B cell (primary cell): Measurements from ENCODE around the gene NELFA. TPM values are rescaled to one million over a fixed set of nuclear protein-coding genes. Genes with fewer than 3 reads are reported as not detected.

Experiments
- ATAC-seq: fragments of 200-7000 bp; cut with Tn5 transposase; one replicate; pipeline ENCODE4 v1.10.0; 2021; ENCODE audit warnings: low read depth, mild to moderate bottlenecking, moderate number of reproducible peaks, moderate library complexity
- CTCF ChIA-PET: fragments of 350-600 bp; sonication (Branson Sonifier 250); formaldehyde crosslinking; loops from one replicate; lab custom pipeline; 2021; ENCODE audit warnings: antibody characterized with exemption, inconsistent platforms; lab: Charles Lee
- POLR2A ChIA-PET: fragments of 350-600 bp; sonication (Branson Sonifier 250); formaldehyde crosslinking; loops from one replicate; lab custom pipeline; 2021; ENCODE audit warnings: antibody characterized with exemption; lab: Charles Lee
- DNase-seq: peaks from one replicate; pipeline ENCODE4 v3.0.0; 2013
- H2AFZ ChIP-seq: 2 replicates; pipeline ENCODE4 v1.6.1; 2012; ENCODE audit warnings: mild to moderate bottlenecking, low read depth, low read length; ENCODE audit not compliant: insufficient read depth, poor library complexity, severe bottlenecking
- H3K27ac ChIP-seq, 2 donors: 1 replicate in 1 of 2; 2 replicates in 1 of 2; pipeline ENCODE4 v1.5.1; 2012 to 2013; ENCODE audit warnings: low read length in 2 of 2, mild to moderate bottlenecking in 2 of 2, moderate library complexity in 1 of 2
- H3K27me3 ChIP-seq, 4 experiments: fragments of 200-600 bp in 1 of 4; sonication (generic) in 1 of 4; replicated peaks in 1 of 4; 1 replicate in 2 of 4; 2 replicates in 2 of 4; pipeline versions ENCODE4 v1.6.1 to v1.7.0; 2013 to 2016; ENCODE audit warnings: low read length in 3 of 4, mild to moderate bottlenecking in 2 of 4, mixed read lengths in 1 of 4, moderate library complexity in 1 of 4; ENCODE audit not compliant: insufficient read depth in 4 of 4, control insufficient read depth in 3 of 4; ENCODE audit errors: control extremely low read depth in 1 of 4
- H3K36me3 ChIP-seq, 2 experiments: replicated peaks in 1 of 2; 1 replicate in 1 of 2; 2 replicates in 1 of 2; pipeline versions ENCODE4 v1.6.1 to v1.7.1; 2013; ENCODE audit warnings: low read length in 1 of 2; ENCODE audit not compliant: insufficient read depth in 2 of 2, control insufficient read depth in 1 of 2; ENCODE audit errors: control extremely low read depth in 1 of 2, extremely low read depth in 1 of 2
- H3K4me1 ChIP-seq, 2 donors: fragments of 200-600 bp in 1 of 2; sonication (generic) in 1 of 2; 1 replicate in 1 of 2; 2 replicates in 1 of 2; pipeline versions ENCODE4 v1.5.1 to v1.6.1; 2013 to 2017; ENCODE audit warnings: low read length in 2 of 2; ENCODE audit not compliant: control insufficient read depth in 2 of 2, insufficient read depth in 2 of 2
- H3K4me2 ChIP-seq: replicated peaks from 2 replicates; pipeline ENCODE3; 2012; ENCODE audit warnings: mild to moderate bottlenecking, low read depth, low read length; ENCODE audit not compliant: poor library complexity, severe bottlenecking
- H3K4me3 ChIP-seq, 5 experiments: fragments of 200-600 bp in 1 of 5; sonication (generic) in 1 of 5; 1 replicate in 3 of 5; 2 replicates in 2 of 5; pipeline versions ENCODE4 v1.5.1 to v1.7.0; 2011 to 2016; ENCODE audit warnings: low read length in 4 of 5, mild to moderate bottlenecking in 4 of 5, low read depth in 2 of 5, control low read depth in 1 of 5, moderate library complexity in 1 of 5; ENCODE audit not compliant: insufficient read depth in 1 of 5; ENCODE audit errors: control extremely low read depth in 1 of 5, extremely low read depth in 1 of 5
- H3K79me2 ChIP-seq: fragments of 200-600 bp; sonication (generic); one replicate; pipeline ENCODE4 v1.6.0; 2016; ENCODE audit warnings: low read length; ENCODE audit not compliant: control insufficient read depth, insufficient read depth
- H3K9ac ChIP-seq: fragments of 200-600 bp; sonication (generic); 2 replicates; pipeline ENCODE4 v1.6.1; 2017; ENCODE audit warnings: mild to moderate bottlenecking, low read length, moderate library complexity
- H3K9me3 ChIP-seq, 3 donors: one replicate each; pipeline versions ENCODE4 v1.6.1 to v1.7.1; 2013; ENCODE audit warnings: low read length in 2 of 3; ENCODE audit not compliant: control insufficient read depth in 2 of 3, insufficient read depth in 1 of 3; ENCODE audit errors: control extremely low read depth in 1 of 3
- H4K20me1 ChIP-seq: 2 replicates; pipeline ENCODE4 v1.6.0; 2012; ENCODE audit warnings: mild to moderate bottlenecking, low read length; ENCODE audit not compliant: insufficient read depth, control insufficient read depth, poor library complexity, severe bottlenecking
- H3K27ac Mint-ChIP-seq: one replicate; pipeline ENCODE4 v1.8.0; 2021; ENCODE audit warnings: mixed read lengths
- H3K27me3 Mint-ChIP-seq: one replicate; pipeline ENCODE4 v1.8.0; 2021; ENCODE audit warnings: mixed read lengths
- H3K4me1 Mint-ChIP-seq: one replicate; pipeline ENCODE4 v1.8.0; 2021; ENCODE audit warnings: mixed read lengths
- H3K4me3 Mint-ChIP-seq: one replicate; pipeline ENCODE4 v1.8.0; 2021; ENCODE audit warnings: mixed read lengths
- H3K9me3 Mint-ChIP-seq: one replicate; pipeline ENCODE4 v1.8.0; 2022; ENCODE audit warnings: mixed read lengths; ENCODE audit not compliant: insufficient read depth
- CTCF ChIP-seq: fragments of 200-600 bp; IDR thresholded peaks from one replicate; pipeline ENCODE4 v1.8.0; 2022; ENCODE audit warnings: antibody characterized with exemption, mild to moderate bottlenecking
- EZH2 ChIP-seq: IDR thresholded peaks from 2 replicates; pipeline ENCODE4 v1.6.1; 2012; ENCODE audit warnings: borderline replicate concordance, low read depth, mild to moderate bottlenecking, moderate library complexity, low read length; ENCODE audit not compliant: insufficient read depth, poor library complexity, severe bottlenecking
- WGBS: methylation state at CpG from one replicate; pipeline ENCODE4 v1.1.5; 2013; ENCODE audit warnings: missing lambda C conversion rate; ENCODE audit not compliant: insufficient coverage; 5-methylcytosine and 5-hydroxymethylcytosine counted together
- intact Hi-C: fragments of 100-400 bp; cut with micrococcal nuclease; formaldehyde crosslinking; loops from one replicate; pipeline ENCODE4 v1.10.0; 2022
- polyA plus RNA-seq: library from polyadenylated mRNA; depleted of rRNA; stranded (reverse); fragments of >200 nt; gene quantifications from 2 replicates; pipeline ENCODE4 v1.2.3, GENCODE V29; 2012
- total RNA-seq, 2 donors: library from RNA; stranded (reverse); fragments of 120-200 nt in 1 of 2; gene quantifications; 1 replicate in 1 of 2; 2 replicates in 1 of 2; pipeline versions ENCODE4 v1.2.3 to v1.2.4, GENCODE V29; 2013 to 2022

The NELFA gene
- total and polyA plus RNA-seq, 2 donors (not counting 1 experiment from before 2014, with no cell fraction given), result 42.8 to 60.7 TPM

- DNase-seq (no peak), ATAC-seq (no peak)
- intact Hi-C loops, result no loop called here
- CTCF ChIA-PET, result no interaction called here
- no peak overlapping the region for H3K27ac Mint-ChIP-seq
- H3K4me3 Mint-ChIP-seq, result no peak overlapping the region
- no peaks in the 10 kb centered on the region for H3K9me3 Mint-ChIP-seq
- Histone ChIP-seq H3K9ac (no peak overlapping the region), H3K4me3 (no peak overlapping the region), H4K20me1 (no peaks in the 10 kb centered on the region), H2AFZ (no peak overlapping the region), H3K36me3 (no peaks in the 10 kb centered on the region), H3K9me3 (no peaks in the 10 kb centered on the region), H3K4me2 (no peak overlapping the region), H3K27me3 (peaks cover 0 to 30% (median 0%) of the 10 kb centered on the region in 4 experiments), H3K79me2 (no peaks in the 10 kb centered on the region), H3K27ac (no peak overlapping the region), H3K4me1 (no peaks in the 10 kb centered on the region)
- no peak for TF ChIP-seq CTCF
- peaks cover 38% of the 10 kb centered on the region for H3K27me3 Mint-ChIP-seq
- 89% methylated on average over 10 of the region's 10 CpGs for WGBS
- POLR2A ChIA-PET, result no interaction called here
- H3K4me1 Mint-ChIP-seq, result no peaks in the 10 kb centered on the region
Measured at GRCh38 chr4:2051086-2051485, 42.3 kb upstream of the NELFA start.

DNA sequence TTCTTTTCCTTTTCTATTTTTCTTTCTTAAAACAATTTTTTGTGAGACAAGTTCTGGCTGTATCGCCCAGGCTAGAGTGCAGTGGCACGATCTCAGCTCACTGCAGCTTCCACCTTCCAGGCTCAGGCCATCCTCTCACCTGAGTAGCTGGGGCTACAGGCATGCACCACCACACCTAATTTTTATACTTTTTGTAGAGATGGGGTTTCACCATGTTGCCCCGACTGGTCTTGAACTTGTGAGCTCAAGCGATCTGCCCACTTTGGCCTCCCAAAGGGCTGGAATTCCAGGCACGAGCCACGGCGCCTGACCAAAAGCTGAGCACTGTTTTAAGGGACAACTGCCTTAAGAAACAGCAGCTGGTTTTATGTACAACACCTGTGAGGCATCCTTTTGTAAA is 41.0 kb upstream of the NELFA start:
- H3K4me1 Mint-ChIP-seq, result no peaks in the 10 kb centered on the region
- H3K4me2 ChIP-seq, result no peak overlapping the region
- H3K27ac Mint-ChIP-seq, result no peak overlapping the region
- DNase-seq (no peak), ATAC-seq (no peak)
- no peaks in the 10 kb centered on the region for H3K9me3 Mint-ChIP-seq
- 95% methylated on average over 7 of the region's 7 CpGs for WGBS
- no peaks in the 10 kb centered on the region for H3K36me3 ChIP-seq
- no peak overlapping the region for H3K4me3 Mint-ChIP-seq
- H3K9ac ChIP-seq, result no peak overlapping the region
- H3K79me2 ChIP-seq, result no peaks in the 10 kb centered on the region
- peaks cover 36% of the 10 kb centered on the region for H3K27me3 Mint-ChIP-seq
- CTCF ChIA-PET, result interaction anchor here (0.6 kb wide), 1 partner anchor 36 kb away, joined by 3 read pairs; no protein-coding TSS in a partner anchor
- peaks cover 0 to 31% (median 0%) of the 10 kb centered on the region in 4 experiments for H3K27me3 ChIP-seq
- peaks cover 0 to 4% (median 0%) of the 10 kb centered on the region in 3 donors for H3K9me3 ChIP-seq
- H3K4me1 ChIP-seq, result no peaks in the 10 kb centered on the region
- intact Hi-C loops, result no loop called here
- POLR2A ChIA-PET, result no interaction called here
- H3K27ac ChIP-seq, result no peak overlapping the region
- no peak overlapping the region for H3K4me3 ChIP-seq
- no peak for TF ChIP-seq CTCF
- TF ChIP-seq EZH2, result no peak
- H4K20me1 ChIP-seq, result no peaks in the 10 kb centered on the region
- no peak overlapping the region for H2AFZ ChIP-seq
